Right atrium auricular region (tissue), 2 donors: ENCODE data around the gene TRIM46. TPM values are rescaled to one million over a fixed set of nuclear protein-coding genes. Genes with fewer than 3 reads are reported as not detected.

ENCODE experiments used
- DNase-seq: peaks from one replicate; pipeline ENCODE4 v3.0.0-alpha.2; 2019; ENCODE audit warnings: low spot score
- H3K27ac ChIP-seq, 2 donors: fragments of 200-600 bp; sonication (generic); 1 replicate in 1 of 2; 2 replicates in 1 of 2; pipeline ENCODE4 v1.5.1; 2016 to 2019
- H3K27me3 ChIP-seq, 2 donors: fragments of 200-600 bp; sonication (generic); one replicate each; pipeline versions ENCODE4 v1.5.1 to v1.6.0; 2017 to 2019
- H3K36me3 ChIP-seq: fragments of 200-600 bp; sonication (generic); one replicate; pipeline ENCODE4 v1.5.1; 2016
- H3K4me1 ChIP-seq, 2 donors: fragments of 200-600 bp; sonication (generic); one replicate each; pipeline versions ENCODE4 v1.5.1 to v1.6.0; 2017 to 2019
- H3K4me3 ChIP-seq, 2 donors: fragments of 200-600 bp; sonication (generic); 1 replicate in 1 of 2; 2 replicates in 1 of 2; pipeline ENCODE4 v1.5.1; 2017 to 2019; ENCODE audit warnings: mild to moderate bottlenecking in 1 of 2, moderate library complexity in 1 of 2
- H3K9me3 ChIP-seq, 2 donors: fragments of 200-600 bp; sonication (generic); one replicate each; pipeline ENCODE4 v1.5.1; 2019
- CTCF ChIP-seq, 2 donors: fragments of 200-600 bp; sonication (generic); IDR thresholded peaks; one replicate each; pipeline ENCODE4 v1.5.1; 2019; ENCODE audit warnings: antibody characterized with exemption in 2 of 2
- total RNA-seq, 2 donors: library from RNA; depleted of rRNA; stranded (reverse); fragments of >200 nt; gene quantifications; one replicate each; pipeline ENCODE4 v1.1.0, GENCODE V29; 2016

The TRIM46 gene
- total RNA-seq, 2 donors from 2014 or later = 0.20 TPM; not detected in 1

- Histone ChIP-seq H3K4me1 (peaks cover 0 to 44% of the 10 kb centered on the region in 2 donors), H3K27ac (no peak overlapping the region), H3K9me3 (no peaks in the 10 kb centered on the region), H3K27me3 (peaks cover 0 to 8% of the 10 kb centered on the region in 2 donors), H3K36me3 (peaks cover 16% of the 10 kb centered on the region), H3K4me3 (no peak overlapping the region)
- no peak for TF ChIP-seq CTCF (IDR thresholded peaks at IDR 0.05)
- no peak for DNase-seq
These were observed 4.1 kb upstream of the TRIM46 start for GRCh38 chr1:155169541-155169940.

GRCh38 chr1:155170101-155170785 is 3.4 kb upstream of the TRIM46 start:
- H3K9me3 ChIP-seq = no peaks in the 10 kb centered on the region
- DNase-seq = peak; percentile 38
- H3K36me3 ChIP-seq = peaks cover 16% of the 10 kb centered on the region
- H3K4me3 ChIP-seq = no peak overlapping the region
- H3K27me3 ChIP-seq = peaks cover 0 to 8% of the 10 kb centered on the region in 2 donors
- peaks cover 0 to 44% of the 10 kb centered on the region in 2 donors for H3K4me1 ChIP-seq
- H3K27ac ChIP-seq = no peak overlapping the region
- TF ChIP-seq CTCF (IDR thresholded peaks at IDR 0.05) = no peak

- Histone ChIP-seq H3K4me1 (peaks cover 0 to 43% of the 10 kb centered on the region in 2 donors), H3K27me3 (peaks cover 0 to 8% of the 10 kb centered on the region in 2 donors), H3K36me3 (peaks cover 16% of the 10 kb centered on the region), H3K4me3 (no peak overlapping the region), H3K27ac (no peak overlapping the region), H3K9me3 (no peaks in the 10 kb centered on the region)
- TF ChIP-seq CTCF (IDR thresholded peaks at IDR 0.05) = no peak
- DNase-seq = peak; percentile 40
These were observed 2.8 kb upstream of the TRIM46 start for GRCh38 chr1:155170806-155171205.

GRCh38 chr1:155171836-155172731 is 1.6 kb upstream of the TRIM46 start:
- Histone ChIP-seq H3K36me3 (peaks cover 16% of the 10 kb centered on the region), H3K9me3 (no peaks in the 10 kb centered on the region), H3K4me1 (peaks cover 0 to 38% of the 10 kb centered on the region in 2 donors), H3K27me3 (peaks cover 0 to 8% of the 10 kb centered on the region in 2 donors), H3K27ac (peak overlapping the region; percentile 96), H3K4me3 (peak overlapping the region; percentile 88 to 93)
- no peak for DNase-seq
- TF ChIP-seq CTCF (IDR thresholded peaks at IDR 0.05) = no peak

- peaks cover 0 to 29% of the 10 kb centered on the region in 2 donors for H3K4me1 ChIP-seq
These were observed 744 bp upstream of the TRIM46 start, which contains the start of gene KRTCAP2 for GRCh38 chr1:155172732-155173477. TSS of gene KRTCAP2 (minus strand) at chr1:155173304. CDS start at chr1:155173224, 80 bp downstream.

More at GRCh38 chr1:155172732-155173477, 744 bp upstream of the TRIM46 start, which contains the start of gene KRTCAP2:
- peaks cover 16% of the 10 kb centered on the region for H3K36me3 ChIP-seq
- DNase-seq = peak; percentile 96
- peak within 1 kb of the TSS; percentile 88 to 93 for H3K4me3 ChIP-seq
- peak; percentile 88 to 96 for TF ChIP-seq CTCF (IDR thresholded peaks at IDR 0.05)
- peak within 1 kb of the TSS; percentile 96 for H3K27ac ChIP-seq
- H3K9me3 ChIP-seq = no peaks in the 10 kb centered on the region
- H3K27me3 ChIP-seq = peaks cover 0 to 8% of the 10 kb centered on the region in 2 donors
